ENCODE results near the gene SLC9A8. TPM values are rescaled to one million over a fixed set of nuclear protein-coding genes. Genes with fewer than 3 reads are reported as not detected.

The SLC9A8 gene
- total RNA-seq, 1 experiment from 2014 or later: 6.7 TPM

- TF ChIP-seq RAD21 (IDR thresholded peaks at IDR 0.05; ENCODE audit: low read depth) (no peak), EZH2 (IDR thresholded peaks at IDR 0.05) (no peak), ZFX (IDR thresholded peaks at IDR 0.05) (no peak)
Observed at GRCh38 chr20:49858076-49858585, 45.5 kb downstream of the SLC9A8 start (continued).

- Histone ChIP-seq H3K79me2 (ENCODE audit: insufficient read depth, low read length) (no peaks in the 10 kb centered on the region), H3K27ac (ENCODE audit: low read depth, low read length) (no peak overlapping the region), H2AFZ (ENCODE audit: low read depth, low read length, poor library complexity, severe bottlenecking) (no peak overlapping the region), H4K20me1 (ENCODE audit: insufficient read depth) (no peaks in the 10 kb centered on the region), H3K4me3 (replicated peaks in 1 of 2; ENCODE audit: low read depth in 1 of 2, low read length in 2 of 2) (no peak overlapping the region), H3K36me3 (ENCODE audit: control insufficient read depth in 1 of 2, insufficient read depth in 2 of 2, low read length in 2 of 2) (no peaks in the 10 kb centered on the region; a peak in 2 of 4 replicates), H3K4me1 (ENCODE audit: control insufficient read depth in 1 of 2, insufficient read depth in 2 of 2, low read length in 2 of 2) (peaks cover 9 to 13% of the 10 kb centered on the region in 2 experiments; a peak in 3 of 4 replicates), H3K9me3 (ENCODE audit: control insufficient read depth in 1 of 2, insufficient read depth in 1 of 2, low read depth in 1 of 2, low read length in 2 of 2) (no peaks in the 10 kb centered on the region), H3K9ac (ENCODE audit: low read length) (no peak overlapping the region), H3K9me2 (ENCODE audit: insufficient read depth) (no peaks in the 10 kb centered on the region), H3K4me2 (ENCODE audit: low read length) (no peak overlapping the region), H3K27me3 (ENCODE audit: insufficient read depth, low read length) (no peaks in the 10 kb centered on the region)
- intact Hi-C loops (cut with micrococcal nuclease): no loop called here
- BruUV-seq (replicated peaks): no TSS peak
- ATAC-seq (no peak), DNase-seq (ENCODE audit: low read depth, low spot score) (no peak)
- TF ChIP-seq EGR1 (IDR thresholded peaks at IDR 0.05; ENCODE audit: low read depth): no peak
- no peak for TF ChIP-seq JUND (IDR thresholded peaks at IDR 0.05)
- no peak for TF ChIP-seq ATF3 (IDR thresholded peaks at IDR 0.05)
- no peak for TF ChIP-seq POLR2AphosphoS5 (IDR thresholded peaks at IDR 0.05; ENCODE audit: low read depth, low read length)
- no peak for TF ChIP-seq CBX3 (IDR thresholded peaks at IDR 0.05; ENCODE audit: low read depth)
- TF ChIP-seq SRF (IDR thresholded peaks at IDR 0.05; ENCODE audit: low read depth): no peak
- TF ChIP-seq POLR2A (IDR thresholded peaks at IDR 0.05; ENCODE audit: borderline replicate concordance, extremely low read depth, insufficient read depth, insufficient read length): no peak
- TF ChIP-seq ZBTB33 (IDR thresholded peaks at IDR 0.05; ENCODE audit: extremely low read depth, insufficient replicate concordance, low read length): no peak
- TF ChIP-seq SIN3A (IDR thresholded peaks at IDR 0.05; ENCODE audit: low read depth): no peak
- TF ChIP-seq ZNF274 (IDR thresholded peaks at IDR 0.05; ENCODE audit: low read depth, low read length): no peak
- TF ChIP-seq EZH2phosphoT487 (IDR thresholded peaks at IDR 0.05; ENCODE audit: borderline replicate concordance): no peak
- ChIA-PET POLR2A (no interaction called here), RAD21 (ENCODE audit: low non-redundant PET in 1 of 2, low total read pairs in 2 of 2, uncharacterized antibody in 2 of 2, unreplicated experiment in 2 of 2) (no interaction called here), CTCF (interaction anchor here (1.5 to 1.9 kb wide), 2 partner anchors 11 to 30 kb away, joined by 3 to 4 read pairs; no protein-coding TSS in a partner anchor)
Observed at GRCh38 chr20:49859011-49859410, 46.4 kb downstream of the SLC9A8 start.
